OCI-LY3 (cell line): ENCODE results near the gene CHST2.

Experiments
- CTCF ChIP-seq: fragments of 200-600, 300-600 bp; sonication (generic); IDR thresholded peaks from 2 replicates; pipeline ENCODE4 v1.5.1; 2014; ENCODE audit warnings: antibody characterized with exemption, low read length, low read depth
- EZH2phosphoT487 ChIP-seq: fragments of 200-600 bp; shearing (Covaris generic); IDR thresholded peaks from 2 replicates; pipeline ENCODE4 v1.6.1; 2018; ENCODE audit warnings: antibody characterized with exemption, mixed run types, low read depth

- TF ChIP-seq CTCF (no peak), EZH2phosphoT487 (no peak)
Measured at GRCh38 chr3:143170074-143170473, 50.5 kb downstream of the CHST2 start.
